ENCODE data around the gene LEP.

LEP gene

GRCh38 chr7:128197989-128198580, 43.0 kb upstream of the LEP start:
- H2AFZ ChIP-seq (ENCODE audit: low read depth, low read length) = no peak overlapping the region
- no peaks in the 10 kb centered on the region for H3K4me1 ChIP-seq (ENCODE audit: low read length)
- H3K79me2 ChIP-seq (ENCODE audit: low read length) = no peaks in the 10 kb centered on the region
- H4K20me1 ChIP-seq (ENCODE audit: insufficient read depth, low read length) = no peaks in the 10 kb centered on the region
- no peak overlapping the region for H3K4me3 ChIP-seq (ENCODE audit: low read length)
- H3K9me3 ChIP-seq (ENCODE audit: insufficient read depth, low read length) = peaks cover 29% of the 10 kb centered on the region; the same call in 1 of the 2 replicates
- no peak overlapping the region for H3K9ac ChIP-seq (ENCODE audit: low read length)
- no peak overlapping the region for H3K4me2 ChIP-seq (ENCODE audit: low read length)
- no peaks in the 10 kb centered on the region for H3K36me3 ChIP-seq (replicated peaks; ENCODE audit: low read depth, low read length)
- H3K27me3 ChIP-seq (ENCODE audit: low read depth, low read length) = peaks cover 9% of the 10 kb centered on the region
- no peak overlapping the region for H3K27ac ChIP-seq (ENCODE audit: low read length)
- TF ChIP-seq EZH2phosphoT487 (IDR thresholded peaks at IDR 0.05; ENCODE audit: low read depth) = no peak
- TF ChIP-seq CTCF (IDR thresholded peaks at IDR 0.05; ENCODE audit: low read depth, low read length) = no peak

GRCh38 chr7:128200376-128200775, 40.7 kb upstream of the LEP start:
- Histone ChIP-seq H3K27me3 (ENCODE audit: low read depth, low read length) (peaks cover 9% of the 10 kb centered on the region), H3K27ac (ENCODE audit: low read length) (no peak overlapping the region), H2AFZ (ENCODE audit: low read depth, low read length) (no peak overlapping the region), H4K20me1 (ENCODE audit: insufficient read depth, low read length) (no peaks in the 10 kb centered on the region), H3K9ac (ENCODE audit: low read length) (no peak overlapping the region), H3K4me3 (ENCODE audit: low read length) (no peak overlapping the region), H3K79me2 (ENCODE audit: low read length) (no peaks in the 10 kb centered on the region), H3K9me3 (ENCODE audit: insufficient read depth, low read length) (peaks cover 8% of the 10 kb centered on the region; the same call in 1 of the 2 replicates), H3K4me1 (ENCODE audit: low read length) (no peaks in the 10 kb centered on the region), H3K36me3 (replicated peaks; ENCODE audit: low read depth, low read length) (no peaks in the 10 kb centered on the region), H3K4me2 (ENCODE audit: low read length) (no peak overlapping the region)
- TF ChIP-seq CTCF (IDR thresholded peaks at IDR 0.05; ENCODE audit: low read depth, low read length) (no peak), EZH2phosphoT487 (IDR thresholded peaks at IDR 0.05; ENCODE audit: low read depth) (no peak)

- TF ChIP-seq CTCF (IDR thresholded peaks at IDR 0.05; ENCODE audit: low read depth, low read length) (no peak), EZH2phosphoT487 (IDR thresholded peaks at IDR 0.05; ENCODE audit: low read depth) (no peak)
Observed at GRCh38 chr7:128201067-128201689, 39.9 kb upstream of the LEP start.

GRCh38 chr7:128201690-128202085, 39.4 kb upstream of the LEP start:
- Histone ChIP-seq H3K9me3 (ENCODE audit: insufficient read depth, low read length) (no peaks in the 10 kb centered on the region), H3K79me2 (ENCODE audit: low read length) (no peaks in the 10 kb centered on the region), H3K9ac (ENCODE audit: low read length) (no peak overlapping the region), H2AFZ (ENCODE audit: low read depth, low read length) (no peak overlapping the region), H3K4me2 (ENCODE audit: low read length) (no peak overlapping the region), H3K4me3 (ENCODE audit: low read length) (no peak overlapping the region), H3K36me3 (replicated peaks; ENCODE audit: low read depth, low read length) (no peaks in the 10 kb centered on the region), H3K27ac (ENCODE audit: low read length) (no peak overlapping the region), H4K20me1 (ENCODE audit: insufficient read depth, low read length) (no peaks in the 10 kb centered on the region), H3K4me1 (ENCODE audit: low read length) (no peaks in the 10 kb centered on the region), H3K27me3 (ENCODE audit: low read depth, low read length) (peaks cover 9% of the 10 kb centered on the region)
- TF ChIP-seq CTCF (IDR thresholded peaks at IDR 0.05; ENCODE audit: low read depth, low read length) (no peak), EZH2phosphoT487 (IDR thresholded peaks at IDR 0.05; ENCODE audit: low read depth) (no peak)

More at GRCh38 chr7:128201067-128201689, 39.9 kb upstream of the LEP start:
- H3K79me2 ChIP-seq (ENCODE audit: low read length) = no peaks in the 10 kb centered on the region
- no peak overlapping the region for H2AFZ ChIP-seq (ENCODE audit: low read depth, low read length)
- H3K9me3 ChIP-seq (ENCODE audit: insufficient read depth, low read length) = no peaks in the 10 kb centered on the region
- H3K4me1 ChIP-seq (ENCODE audit: low read length) = no peaks in the 10 kb centered on the region
- H3K4me3 ChIP-seq (ENCODE audit: low read length) = no peak overlapping the region
- no peak overlapping the region for H3K4me2 ChIP-seq (ENCODE audit: low read length)
- no peaks in the 10 kb centered on the region for H3K36me3 ChIP-seq (replicated peaks; ENCODE audit: low read depth, low read length)
- no peak overlapping the region for H3K27ac ChIP-seq (ENCODE audit: low read length)
- no peaks in the 10 kb centered on the region for H4K20me1 ChIP-seq (ENCODE audit: insufficient read depth, low read length)
- peaks cover 9% of the 10 kb centered on the region for H3K27me3 ChIP-seq (ENCODE audit: low read depth, low read length)
- H3K9ac ChIP-seq (ENCODE audit: low read length) = no peak overlapping the region
